GM12872 (cell line): ENCODE data around the gene SLC9A6.

ENCODE experiments used
- CTCF ChIP-seq: IDR thresholded peaks from 3 replicates; pipeline ENCODE4 v1.5.1; 2011; ENCODE audit warnings: low read depth, mild to moderate bottlenecking, low read length, moderate library complexity; ENCODE audit not compliant: insufficient read depth

SLC9A6 gene

GRCh38 chrX:135985157-135985972, at the start of gene SLC9A6:
SLC9A6 (plus strand) TSS chrX:135985435; CDS start chrX:135985659, 224 bp downstream.
- no peak for TF ChIP-seq CTCF

- TF ChIP-seq CTCF: no peak
Measured at GRCh38 chrX:135944486-135944885, 40.7 kb upstream of the SLC9A6 start.

GRCh38 chrX:135951291-135951690, 33.9 kb upstream of the SLC9A6 start:
- TF ChIP-seq CTCF: no peak

GRCh38 chrX:135973025-135973547, 12.1 kb upstream of the SLC9A6 start:
- no peak for TF ChIP-seq CTCF

- TF ChIP-seq CTCF: no peak
Measured at GRCh38 chrX:135973548-135974278, 11.5 kb upstream of the SLC9A6 start, which contains the start of gene MMGT1. MMGT1 (minus strand) TSS chrX:135973988; CDS start chrX:135973675, 313 bp downstream.

- TF ChIP-seq CTCF: no peak
Measured at GRCh38 chrX:135974279-135974856, 10.9 kb upstream of the SLC9A6 start.

GRCh38 chrX:135975421-135975820, 9.8 kb upstream of the SLC9A6 start:
- TF ChIP-seq CTCF: no peak
